GM18951 (cell line): ENCODE measurements around the gene DISP2.

ENCODE experiments used
- POLR2A ChIP-seq: IDR thresholded peaks from 4 replicates; pipeline ENCODE4 v1.6.1; 2011; ENCODE audit warnings: mild to moderate bottlenecking; ENCODE audit not compliant: insufficient read length, insufficient read depth; ENCODE audit errors: extremely low read depth
- in situ Hi-C: fragments of 300-500 bp; cut with MboI; formaldehyde crosslinking; loops from one replicate; pipeline ENCODE4 v1.12.0; 2022; ENCODE audit warnings: low sequenced_read_pairs, mixed read lengths, inconsistent platforms; ENCODE audit not compliant: unreplicated experiment

The DISP2 gene

DNA sequence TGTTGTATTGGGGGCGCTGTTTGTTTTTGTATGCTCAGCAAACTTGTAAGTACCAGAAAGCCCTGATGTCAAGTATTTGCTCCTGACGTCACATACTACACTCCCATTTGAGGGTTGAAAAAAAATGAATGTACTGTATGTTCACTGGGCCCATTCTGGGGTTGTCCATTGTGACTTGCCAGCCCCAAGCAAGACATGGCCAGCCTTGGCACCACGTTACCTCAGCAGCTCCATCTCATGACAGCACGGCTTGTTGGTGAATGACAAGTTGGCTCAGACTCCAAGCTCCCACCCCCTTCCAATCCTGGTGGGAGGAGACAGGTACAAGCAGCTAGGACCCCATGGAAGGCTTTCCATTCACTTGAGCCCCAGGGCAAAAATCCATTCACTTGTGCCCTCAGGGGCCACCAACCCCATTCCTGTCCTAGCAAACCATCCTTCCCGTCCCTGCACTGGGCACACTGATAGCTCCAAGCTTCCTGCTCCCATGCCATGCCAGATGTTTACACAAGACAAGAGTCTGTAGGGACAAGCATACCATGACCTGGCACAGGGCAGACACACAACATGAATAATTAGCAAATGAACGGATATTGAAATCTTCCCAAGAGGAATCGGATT is 5.6 kb upstream of the DISP2 start:
- in situ Hi-C loops: no loop called here
- no peak for TF ChIP-seq POLR2A

DNA sequence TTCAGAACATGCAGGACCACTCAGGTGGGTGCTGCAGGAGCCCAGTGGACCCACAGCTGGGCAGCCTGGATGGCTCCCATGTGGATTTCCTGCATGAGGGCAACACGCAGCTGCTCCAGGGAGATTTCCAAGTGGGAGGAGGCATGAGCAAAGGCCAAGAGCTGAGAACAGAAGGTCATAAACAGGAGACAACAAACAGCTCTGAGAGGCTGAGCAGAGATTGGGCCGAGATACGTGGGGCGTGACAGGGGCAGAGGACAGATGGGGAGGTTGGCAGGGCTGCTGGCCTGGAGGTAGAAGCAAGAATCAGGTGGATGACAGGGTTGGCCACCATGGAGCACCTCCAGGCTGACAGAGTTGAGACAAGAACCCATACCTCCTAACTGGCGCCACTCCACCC is 4.3 kb upstream of the DISP2 start:
- in situ Hi-C loops: no loop called here
- no peak for TF ChIP-seq POLR2A

DNA sequence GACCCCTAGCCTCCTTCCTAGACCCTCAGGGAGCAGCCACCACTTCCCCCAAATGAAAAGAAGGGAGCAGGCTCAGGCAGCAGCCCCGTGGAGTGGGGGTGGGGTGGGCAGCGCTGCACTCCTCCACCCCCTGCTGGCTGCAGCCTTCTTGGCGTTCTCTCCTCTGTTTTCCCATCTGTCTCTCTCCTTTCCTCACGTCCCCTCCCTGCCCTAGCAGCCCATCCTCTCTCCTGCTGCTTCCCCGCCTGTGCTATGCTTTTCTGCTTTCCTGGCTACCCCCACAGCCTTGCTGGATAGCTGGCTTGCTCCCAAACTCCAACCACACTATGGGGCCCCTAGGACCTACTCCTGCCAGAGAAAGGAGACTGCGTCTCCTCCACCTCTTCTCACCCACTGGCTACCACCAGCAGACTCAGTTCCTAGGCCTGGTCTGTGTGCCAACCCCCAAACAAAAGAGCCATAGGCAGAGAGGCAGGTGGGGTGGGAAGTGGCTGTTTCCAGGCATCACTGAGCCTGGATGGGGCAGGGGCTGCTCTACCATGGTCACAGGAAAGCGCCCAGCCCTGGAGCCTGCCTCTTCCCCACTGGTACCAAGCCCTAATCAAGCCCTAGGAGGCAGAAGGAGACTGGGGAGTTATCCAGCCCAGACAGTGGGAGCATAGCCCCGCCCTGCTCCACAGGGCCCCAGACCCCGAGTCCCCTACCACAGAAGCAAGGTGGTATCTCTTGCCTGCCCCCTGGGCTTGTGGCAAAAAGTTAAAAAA is 3.4 kb upstream of the DISP2 start:
- in situ Hi-C loops: no loop called here
- TF ChIP-seq POLR2A: no peak

DNA sequence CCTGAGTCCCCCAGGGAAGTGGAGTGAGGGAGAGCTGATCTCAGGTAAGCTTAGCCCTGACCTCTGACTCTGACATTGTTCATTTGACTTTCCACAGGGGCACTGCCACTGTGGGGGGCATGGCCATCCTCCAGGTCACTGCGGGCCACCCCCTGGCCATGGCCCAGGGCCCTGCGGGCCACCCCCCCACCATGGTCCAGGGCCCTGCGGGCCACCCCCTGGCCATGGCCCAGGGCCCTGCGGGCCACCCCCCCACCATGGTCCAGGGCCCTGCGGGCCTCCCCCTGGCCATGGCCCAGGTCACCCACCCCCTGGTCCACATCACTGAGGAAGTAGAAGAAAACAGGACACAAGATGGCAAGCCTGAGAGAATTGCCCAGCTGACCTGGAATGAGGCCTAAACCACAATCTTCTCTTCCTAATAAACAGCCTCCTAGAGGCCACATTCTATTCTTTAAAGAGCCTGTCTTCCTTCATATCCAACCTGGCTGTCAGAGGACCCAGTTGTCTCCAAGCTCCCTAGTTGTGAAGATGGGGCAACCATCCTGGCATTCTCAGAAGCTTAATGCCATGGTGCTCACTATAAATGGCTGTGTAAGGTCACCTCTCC is 1.9 kb upstream of the DISP2 start:
- TF ChIP-seq POLR2A: no peak

DNA sequence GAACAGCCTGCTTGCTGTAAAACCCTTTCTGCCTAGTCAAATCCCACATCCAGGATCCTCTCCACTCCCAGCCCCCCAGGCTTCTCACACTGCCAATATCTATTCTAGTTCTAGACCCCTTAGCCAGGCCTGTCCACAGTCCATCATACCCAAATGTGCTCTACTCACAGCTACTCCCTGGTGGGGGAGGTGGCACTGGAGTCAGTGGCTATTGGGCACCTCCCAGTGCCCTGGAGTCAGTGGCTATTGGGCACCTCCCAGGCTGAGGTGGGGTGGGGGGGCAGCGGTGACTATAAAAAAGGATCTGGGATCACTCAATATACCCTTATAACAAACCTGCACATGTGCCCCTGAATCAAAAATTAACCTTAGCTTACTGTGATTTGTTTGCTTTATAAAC is 773 bp upstream of the DISP2 start:
- in situ Hi-C loops: no loop called here
- no peak for TF ChIP-seq POLR2A

More for the DNA sequence above, 1.9 kb upstream of the DISP2 start:
- in situ Hi-C loops: no loop called here

DNA sequence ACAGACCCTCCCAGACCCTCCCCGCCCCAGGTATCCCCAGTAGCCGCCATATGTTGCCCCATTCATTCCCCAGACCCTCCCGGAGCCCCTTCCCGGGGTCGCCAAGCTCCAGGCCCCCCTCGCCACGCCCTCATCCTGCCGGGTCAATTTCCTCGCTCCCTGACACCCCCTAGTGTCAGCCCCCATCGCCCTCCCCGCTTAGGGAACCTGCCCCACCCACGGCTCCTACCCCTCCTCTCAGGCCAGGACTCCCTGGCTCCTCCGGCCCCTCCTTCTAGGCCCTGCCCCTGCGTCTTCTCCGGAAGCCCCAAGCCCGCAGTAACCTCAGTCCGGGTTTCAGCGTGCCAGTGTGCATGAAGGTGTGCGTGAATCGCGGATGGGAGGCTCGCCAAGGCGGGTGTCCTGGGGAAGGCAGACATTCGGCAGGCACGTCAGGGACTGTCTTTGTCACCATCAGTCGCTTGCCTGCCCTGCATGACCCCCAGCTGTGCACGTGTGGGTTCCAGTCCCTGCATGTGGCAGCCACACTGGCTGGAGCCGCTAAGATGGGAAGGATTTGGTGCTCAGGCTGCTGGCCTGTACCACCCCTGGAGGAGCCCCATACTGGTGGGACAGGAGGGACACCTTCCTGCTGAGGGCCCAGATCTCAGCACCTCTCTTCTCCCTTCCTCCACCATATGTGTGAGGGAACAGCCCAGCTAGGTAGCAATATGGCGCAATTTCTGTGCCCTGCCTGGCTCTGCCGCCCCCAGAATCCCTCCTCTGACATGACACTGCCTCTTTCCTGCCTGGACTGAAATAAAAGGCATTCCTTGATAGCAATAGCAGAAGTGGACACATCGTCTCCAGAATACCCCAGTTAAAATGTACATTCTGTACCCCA is 693 bp downstream of the DISP2 start:
- in situ Hi-C loops: no loop called here
- no peak for TF ChIP-seq POLR2A

DNA sequence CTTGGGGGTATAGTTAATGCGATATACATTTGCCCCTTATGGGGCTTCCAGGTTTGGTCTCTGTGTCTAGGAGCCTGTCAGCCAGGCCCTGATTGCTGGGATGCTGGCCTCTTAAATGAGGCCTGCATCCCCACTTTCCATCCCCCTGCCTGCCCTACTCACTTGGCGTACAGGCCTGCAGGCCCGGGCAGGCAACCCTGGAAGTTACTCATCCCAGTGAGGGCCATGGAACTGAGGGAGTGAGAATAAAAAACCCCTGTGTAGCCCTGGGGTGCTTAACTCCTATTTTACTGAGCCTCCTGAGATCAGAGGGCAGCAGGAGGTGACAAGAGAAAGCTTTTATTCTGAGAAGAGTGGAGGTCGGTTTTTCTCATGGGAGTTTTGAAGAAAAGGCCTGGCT is 2.0 kb downstream of the DISP2 start:
- TF ChIP-seq POLR2A: no peak
- in situ Hi-C loops: no loop called here

DNA sequence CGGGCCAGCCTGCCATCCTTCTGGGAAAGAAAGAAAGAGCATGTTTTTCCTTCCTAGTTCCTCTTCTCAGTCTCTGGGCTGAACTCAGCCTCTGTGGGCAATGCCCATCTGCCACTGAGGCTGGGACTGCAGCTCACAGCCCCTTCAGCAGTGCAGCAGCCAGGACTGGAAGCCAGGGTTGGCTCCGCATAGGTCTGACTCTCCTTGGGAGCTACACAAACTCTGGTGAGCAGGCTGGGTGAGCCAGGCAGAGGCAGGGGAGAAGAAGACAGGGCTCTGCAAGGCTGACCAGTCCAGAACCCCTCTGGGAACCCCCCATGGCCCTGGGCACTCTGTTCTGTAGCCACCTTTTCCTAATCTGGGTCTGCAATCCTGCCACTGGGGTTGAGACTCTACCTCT is 3.6 kb downstream of the DISP2 start:
- in situ Hi-C loops: no loop called here
- TF ChIP-seq POLR2A: no peak

DNA sequence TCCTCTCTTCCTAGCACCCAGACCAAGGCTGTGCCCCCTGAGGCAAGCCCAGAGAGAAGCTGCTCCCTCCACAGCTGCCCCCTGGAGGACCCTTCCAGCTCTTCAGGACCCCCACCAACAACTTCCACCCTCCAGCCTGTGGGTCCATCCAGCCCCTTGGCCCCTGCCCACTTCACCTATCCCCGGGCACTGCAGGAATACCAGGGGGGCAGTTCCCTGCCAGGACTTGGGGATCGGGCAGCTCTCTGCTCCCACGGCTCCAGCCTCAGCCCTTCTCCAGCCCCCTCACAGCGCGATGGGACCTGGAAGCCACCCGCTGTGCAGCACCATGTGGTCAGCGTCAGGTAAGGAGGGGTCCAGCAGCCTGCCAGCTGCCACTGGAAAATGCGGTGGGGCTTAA is 5.6 kb downstream of the DISP2 start:
- no peak for TF ChIP-seq POLR2A
- in situ Hi-C loops: no loop called here

DNA sequence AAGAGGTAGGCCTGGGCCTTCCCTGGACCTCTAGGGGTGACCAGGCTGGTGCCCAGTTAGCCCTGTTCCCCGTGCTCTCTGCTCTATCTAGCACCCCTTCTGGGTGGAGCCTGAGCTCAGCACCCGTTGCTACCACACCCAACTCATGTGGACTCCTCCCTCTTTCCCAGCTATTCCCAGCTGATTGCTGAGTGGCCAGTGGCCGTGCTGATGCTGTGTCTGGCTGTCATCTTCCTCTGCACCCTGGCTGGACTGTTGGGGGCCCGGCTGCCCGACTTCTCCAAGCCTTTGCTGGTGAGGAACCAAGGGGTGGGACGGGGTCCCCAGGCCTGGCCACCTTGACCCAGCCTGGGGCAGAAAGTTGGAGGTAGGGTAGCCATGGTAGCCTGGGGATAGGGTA is 6.2 kb downstream of the DISP2 start:
- in situ Hi-C loops: no loop called here
- TF ChIP-seq POLR2A: no peak

DNA sequence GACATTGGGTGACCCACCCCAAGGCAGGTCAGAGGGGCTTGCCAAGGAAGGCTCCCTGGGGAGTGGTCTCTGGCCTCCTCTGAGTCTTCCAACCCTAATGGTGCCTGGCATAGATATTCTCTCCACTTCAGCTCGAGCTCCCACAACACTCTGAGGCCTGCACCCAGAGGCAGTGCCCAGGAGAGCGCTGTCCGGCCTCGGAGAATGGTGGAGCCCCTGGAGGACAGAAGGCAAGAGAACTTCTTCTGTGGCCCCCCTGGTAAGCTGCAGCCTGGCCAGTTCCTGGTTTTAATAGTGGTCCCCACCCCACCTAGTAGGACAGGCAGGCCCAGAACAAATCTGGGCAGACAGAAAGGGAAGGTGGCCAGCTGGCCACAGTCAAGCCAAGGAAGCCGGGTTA is 7.0 kb downstream of the DISP2 start:
- no peak for TF ChIP-seq POLR2A
- in situ Hi-C loops: no loop called here

DNA sequence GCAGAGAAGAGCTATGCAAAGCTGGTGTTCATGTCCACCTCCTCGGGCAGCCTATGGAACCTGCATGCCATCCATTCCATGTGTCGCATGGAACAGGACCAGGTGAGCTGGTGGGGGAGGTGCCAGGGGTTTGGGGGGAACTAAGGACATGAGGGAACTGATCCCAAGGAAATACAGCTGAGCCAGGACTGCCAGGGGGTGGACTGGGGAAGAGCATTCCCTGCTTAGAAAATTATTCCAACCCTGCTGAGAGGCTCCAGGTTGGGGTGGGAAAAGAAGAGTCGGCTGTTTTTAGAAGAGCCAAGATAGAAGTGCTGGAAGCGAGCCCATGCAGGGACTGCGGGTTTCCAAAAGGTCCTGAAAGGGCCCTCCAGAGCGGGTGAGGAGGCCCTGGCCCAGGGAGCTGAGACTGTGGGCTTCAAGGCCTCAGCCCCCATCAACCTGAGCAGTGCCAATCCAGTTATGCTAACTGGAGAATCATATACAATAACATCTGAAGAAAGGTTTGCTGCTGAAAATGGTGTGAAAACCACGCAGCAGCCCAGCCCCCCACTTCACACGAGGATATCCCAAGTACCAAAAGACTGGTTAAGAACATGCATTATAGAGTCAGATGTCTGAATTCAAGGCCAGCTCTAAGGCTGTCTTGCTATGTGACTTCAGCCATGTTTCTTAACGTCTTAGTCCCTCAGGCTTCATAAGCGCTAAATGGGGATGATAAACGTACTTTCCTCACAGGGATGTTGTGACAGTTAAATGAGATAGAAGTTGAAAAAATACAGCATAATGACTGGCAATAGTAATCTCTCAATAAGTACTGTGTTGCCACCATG is 7.8 kb downstream of the DISP2 start:
- in situ Hi-C loops: no loop called here

More for the DNA sequence above, 7.8 kb downstream of the DISP2 start:
- no peak for TF ChIP-seq POLR2A
